H1 (cell line): ENCODE results near the gene DHRS3. TPM values are rescaled to one million over a fixed set of nuclear protein-coding genes. Genes with fewer than 3 reads are reported as not detected.

Experiments used
- CTCF ChIA-PET: fragments of 300-600 bp; sonication (Branson Sonifier 250); formaldehyde crosslinking; loops from one replicate; lab custom pipeline; 2021; ENCODE audit not compliant: partially characterized antibody; lab: Charles Lee
- POLR2A ChIA-PET: fragments of 300-600 bp; sonication (Branson Sonifier 250); formaldehyde crosslinking; loops from one replicate; lab custom pipeline; 2021; ENCODE audit warnings: inconsistent platforms; ENCODE audit not compliant: partially characterized antibody; lab: Charles Lee
- DNase-seq, 2 experiments: peaks; one replicate each; pipeline versions ENCODE4 v3.0.0 to v3.0.0-alpha.2; 2010 to 2022; ENCODE audit warnings: low spot score in 2 of 2, low read depth in 1 of 2, mixed read lengths in 1 of 2
- FAIRE-seq: peaks from 2 replicates; lab custom pipeline; 2011; peaks lifted over from hg19 to GRCh38; lab: Jason Lieb, UNC
- H2AFZ ChIP-seq: 2 replicates; pipeline ENCODE4 v1.8.1; 2012; ENCODE audit warnings: low read length, inconsistent platforms
- H2AK5ac ChIP-seq: 2 replicates; pipeline ENCODE4 v1.6.1; 2013; ENCODE audit warnings: low read depth, low read length
- H2BK120ac ChIP-seq: replicated peaks from 2 replicates; pipeline ENCODE3; 2013; ENCODE audit warnings: low read depth, low read length, inconsistent platforms
- H2BK12ac ChIP-seq: 2 replicates; pipeline ENCODE4 v1.6.1; 2013; ENCODE audit warnings: low read depth, low read length
- H2BK15ac ChIP-seq: 2 replicates; pipeline ENCODE4 v1.6.1; 2013; ENCODE audit warnings: low read length
- H2BK20ac ChIP-seq: 2 replicates; pipeline ENCODE4 v1.6.1; 2013; ENCODE audit warnings: low read length
- H2BK5ac ChIP-seq: 2 replicates; pipeline ENCODE4 v1.6.1; 2013; ENCODE audit warnings: low read depth, low read length
- H3K14ac ChIP-seq: 2 replicates; pipeline ENCODE4 v1.6.1; 2013; ENCODE audit warnings: inconsistent platforms; ENCODE audit not compliant: insufficient read length
- H3K18ac ChIP-seq: 2 replicates; pipeline ENCODE4 v1.6.1; 2013; ENCODE audit warnings: low read length; ENCODE audit errors: extremely low read depth
- H3K23ac ChIP-seq: 2 replicates; pipeline ENCODE4 v1.6.1; 2013; ENCODE audit warnings: inconsistent platforms; ENCODE audit not compliant: insufficient read length
- H3K23me2 ChIP-seq: 2 replicates; pipeline ENCODE4 v1.6.1; 2013; ENCODE audit warnings: low read depth, low read length
- H3K27ac ChIP-seq: 2 replicates; pipeline ENCODE4 v1.6.1; 2011; ENCODE audit warnings: low read depth, low read length, inconsistent platforms
- H3K27me3 ChIP-seq, 4 experiments: replicated peaks in 1 of 4; 1 replicate in 1 of 4; 2 replicates in 3 of 4; pipeline versions ENCODE4 v1.6.1 to v1.8.1; 2011 to 2013; ENCODE audit warnings: low read length in 3 of 4, mild to moderate bottlenecking in 3 of 4, inconsistent platforms in 2 of 4, mixed read lengths in 2 of 4, moderate library complexity in 1 of 4; ENCODE audit not compliant: control insufficient read depth in 3 of 4, insufficient read depth in 3 of 4; ENCODE audit errors: extremely low read depth in 1 of 4
- H3K36me3 ChIP-seq, 4 experiments: 2 replicates each; pipeline versions ENCODE4 v1.6.1 to v1.8.1; 2011 to 2013; ENCODE audit warnings: mild to moderate bottlenecking in 4 of 4, low read length in 3 of 4, moderate library complexity in 2 of 4, control low read depth in 1 of 4, inconsistent platforms in 1 of 4; ENCODE audit not compliant: insufficient read depth in 4 of 4, control insufficient read depth in 2 of 4
- H3K4ac ChIP-seq: replicated peaks from 2 replicates; pipeline ENCODE3; 2013; ENCODE audit warnings: low read length, low read depth, mixed read lengths, inconsistent platforms; ENCODE audit not compliant: insufficient read length
- H3K4me1 ChIP-seq, 4 experiments: replicated peaks in 1 of 4; 1 replicate in 1 of 4; 2 replicates in 3 of 4; pipeline versions ENCODE4 v1.6.1 to v1.8.1; 2011 to 2013; ENCODE audit warnings: low read length in 3 of 4, inconsistent platforms in 2 of 4, mixed read lengths in 1 of 4; ENCODE audit not compliant: insufficient read depth in 4 of 4, control insufficient read depth in 3 of 4
- H3K4me2 ChIP-seq, 2 experiments: 2 replicates each; pipeline versions ENCODE4 v1.6.1 to v1.8.1; 2011 to 2013; ENCODE audit warnings: low read depth in 2 of 2, low read length in 2 of 2, control low read depth in 1 of 2, inconsistent platforms in 1 of 2, mild to moderate bottlenecking in 1 of 2; ENCODE audit not compliant: insufficient read depth in 1 of 2
- H3K4me3 ChIP-seq, 4 experiments: fragments of 200-600, 300-600 bp in 1 of 4; sonication (generic), shearing (Covaris generic), sonication (Bioruptor Twin) in 1 of 4; 2 replicates each; pipeline versions ENCODE4 v1.5.1 to v1.8.1; 2011 to 2016; ENCODE audit warnings: low read length in 4 of 4, low read depth in 3 of 4, control low read depth in 2 of 4, inconsistent platforms in 2 of 4, mild to moderate bottlenecking in 2 of 4, mixed read lengths in 1 of 4, moderate library complexity in 1 of 4; ENCODE audit not compliant: insufficient read depth in 2 of 4; ENCODE audit errors: extremely low read depth in 1 of 4
- H3K56ac ChIP-seq: replicated peaks from 2 replicates; pipeline ENCODE3; 2013; ENCODE audit warnings: low read depth, mild to moderate bottlenecking, mixed read lengths, low read length, inconsistent platforms; ENCODE audit not compliant: insufficient read length
- H3K79me1 ChIP-seq: 2 replicates; pipeline ENCODE4 v1.6.1; 2013; ENCODE audit warnings: low read depth, low read length, control low read depth
- H3K79me2 ChIP-seq, 2 experiments: 2 replicates each; pipeline versions ENCODE4 v1.6.1 to v1.8.1; 2012 to 2013; ENCODE audit warnings: low read length in 2 of 2, mild to moderate bottlenecking in 2 of 2, inconsistent platforms in 1 of 2; ENCODE audit not compliant: insufficient read depth in 2 of 2, control insufficient read depth in 1 of 2
- H3K9ac ChIP-seq, 4 experiments: replicated peaks in 1 of 4; 1 replicate in 1 of 4; 2 replicates in 3 of 4; pipeline versions ENCODE4 v1.6.1 to v1.8.1; 2011 to 2013; ENCODE audit warnings: low read depth in 3 of 4, low read length in 3 of 4, control low read depth in 2 of 4, mild to moderate bottlenecking in 2 of 4, moderate library complexity in 2 of 4, inconsistent platforms in 1 of 4; ENCODE audit errors: extremely low read depth in 1 of 4
- H3K9me3 ChIP-seq, 2 experiments: 2 replicates each; pipeline versions ENCODE4 v1.6.1 to v1.8.1; 2012 to 2013; ENCODE audit warnings: mild to moderate bottlenecking in 2 of 2, moderate library complexity in 2 of 2, control low read depth in 1 of 2, inconsistent platforms in 1 of 2, low read depth in 1 of 2, low read length in 1 of 2, mixed read lengths in 1 of 2; ENCODE audit not compliant: insufficient read depth in 2 of 2
- H4K20me1 ChIP-seq, 2 experiments: replicated peaks in 1 of 2; 2 replicates each; pipeline versions ENCODE3 to v1.8.1; 2011 to 2013; ENCODE audit warnings: inconsistent platforms in 2 of 2, low read length in 2 of 2, mild to moderate bottlenecking in 1 of 2; ENCODE audit not compliant: insufficient read depth in 2 of 2, control insufficient read depth in 1 of 2
- H4K5ac ChIP-seq: 2 replicates; pipeline ENCODE4 v1.6.1; 2013; ENCODE audit warnings: low read length, low read depth, mixed read lengths, inconsistent platforms; ENCODE audit not compliant: insufficient read length
- H4K8ac ChIP-seq: 2 replicates; pipeline ENCODE4 v1.8.0; 2013; ENCODE audit warnings: mild to moderate bottlenecking, moderate library complexity, low read length, inconsistent platforms; ENCODE audit not compliant: insufficient read depth; ENCODE audit errors: extremely low read depth
- H4K91ac ChIP-seq: replicated peaks from 2 replicates; pipeline ENCODE3; 2013; ENCODE audit warnings: low read length, mixed read lengths, inconsistent platforms; ENCODE audit not compliant: insufficient read length
- CHD2 ChIP-seq: IDR thresholded peaks from 2 replicates; pipeline ENCODE4 v1.6.1; 2012; ENCODE audit warnings: low read length, improper control_type of control experiment
- HDAC6 ChIP-seq: IDR thresholded peaks from one replicate; pipeline ENCODE4 v1.7.1; 2012; ENCODE audit warnings: low read depth, mild to moderate bottlenecking, inconsistent platforms, low read length, moderate library complexity
- KDM1A ChIP-seq: fragments of 200-600, 300-600 bp; sonication (generic); IDR thresholded peaks from 2 replicates; pipeline ENCODE4 v1.7.1; 2016; ENCODE audit warnings: mild to moderate bottlenecking, low read length, borderline replicate concordance
- MAFK ChIP-seq: IDR thresholded peaks from 2 replicates; pipeline ENCODE4 v1.6.1; 2012; ENCODE audit warnings: low read depth, mild to moderate bottlenecking, improper control_type of control experiment, low read length
- POLR2AphosphoS5 ChIP-seq: IDR thresholded peaks from 2 replicates; pipeline ENCODE4 v1.6.1; 2011; ENCODE audit warnings: low read depth, low read length
- TCF12 ChIP-seq: IDR thresholded peaks from 2 replicates; pipeline ENCODE4 v1.6.1; 2011; ENCODE audit warnings: low read depth, mild to moderate bottlenecking, low read length
- WGBS, 2 experiments: shearing (Covaris generic) in 1 of 2; methylation state at CpG; one replicate each; pipeline versions ENCODE4 v1.1.6 to v1.1.7; 2013 to 2015; ENCODE audit warnings: low lambda C conversion rate in 2 of 2, mixed read lengths in 2 of 2, inconsistent platforms in 1 of 2, low coverage in 1 of 2, missing lambda C conversion rate in 1 of 2; ENCODE audit not compliant: insufficient replicate concordance in 2 of 2, insufficient coverage in 1 of 2, insufficient read length in 1 of 2; ENCODE audit errors: extremely low coverage in 1 of 2, missing lambda C conversion rate in 1 of 2; 5-methylcytosine and 5-hydroxymethylcytosine counted together
- polyA plus RNA-seq, 7 experiments: library from polyadenylated mRNA; depleted of rRNA in 3 of 7; stranded (reverse) in 5 of 7; unstranded in 2 of 7; fragments of >200 nt in 5 of 7; fragments of 200-250 nt in 2 of 7; gene quantifications; 1 replicate in 5 of 7; 2 replicates in 1 of 7; 4 replicates in 1 of 7; pipeline versions ENCODE4 v1.2.1 to v1.2.3, GENCODE V29; 2011 to 2013; ENCODE audit warnings: missing spikeins in 2 of 7, mixed read lengths in 2 of 7
- total RNA-seq: library from RNA; stranded (reverse); fragmentation: NEBNext Ultra II Directional; extraction: Animal tissue kit (Norgen Biotek cat#: 25700); gene quantifications from 2 replicates; pipeline ENCODE4 v1.2.1, GENCODE V29; 2021

DHRS3 gene
- total and polyA plus RNA-seq, 2 of the 8 experiments (the other 6 are each of a cell fraction or from before 2014, with no cell fraction given) = 32.5 to 36.4 TPM

- Histone ChIP-seq H4K91ac (no peak overlapping the region), H3K79me2 (peaks cover 0 to 59% of the 10 kb centered on the region in 2 experiments; a peak in 2 of 4 replicates), H2BK20ac (no peak overlapping the region), H3K4me3 (no peak overlapping the region), H3K9me3 (no peaks in the 10 kb centered on the region), H3K4ac (no peak overlapping the region), H3K18ac (no peak overlapping the region), H2BK5ac (no peak overlapping the region), H3K23ac (no peak overlapping the region), H3K36me3 (peaks cover 0 to 6% (median 0%) of the 10 kb centered on the region in 4 experiments; a peak in 1 of 8 replicates), H3K27me3 (peaks cover 0 to 2% (median 0%) of the 10 kb centered on the region in 4 experiments; a peak in 1 of 7 replicates), H2BK120ac (no peak overlapping the region), H3K56ac (no peak overlapping the region), H3K14ac (no peak overlapping the region), H3K4me2 (no peak overlapping the region), H2AK5ac (no peak overlapping the region), H4K8ac (no peak overlapping the region), H4K5ac (no peak overlapping the region), H2BK12ac (no peak overlapping the region), H3K9ac (no peak overlapping the region), H3K27ac (no peak overlapping the region), H4K20me1 (peaks cover 27 to 32% of the 10 kb centered on the region in 2 experiments), H3K23me2 (peaks cover 9% of the 10 kb centered on the region; the same call in 1 of the 2 replicates), H2AFZ (no peak overlapping the region), H3K79me1 (peaks cover 4% of the 10 kb centered on the region), H3K4me1 (peaks cover 13 to 33% (median 18%) of the 10 kb centered on the region in 4 experiments), H2BK15ac (no peak overlapping the region)
- 72% methylated on average over 5 of the region's 5 CpGs; no CpG with 5 or more reads in 1 of the 2 experiments for WGBS, 2 experiments
- ChIA-PET CTCF (interaction anchor here (1.9 to 9.4 kb wide), 2 partner anchors 12 to 19 kb away, joined by 5 to 130 read pairs; partner anchors contain the start of gene DHRS3), POLR2A (interaction anchor here (1.7 to 7.3 kb wide), 2 partner anchors 17 to 118 kb away, joined by 3 to 107 read pairs; partner anchors contain the start of gene DHRS3)
- TF ChIP-seq POLR2AphosphoS5 = no peak
- no peak for TF ChIP-seq CHD2
- no peak for TF ChIP-seq MAFK
- TF ChIP-seq TCF12 = no peak
- peak; percentile 55; the same call in 1 of the 2 replicates for TF ChIP-seq KDM1A
- TF ChIP-seq HDAC6 = no peak
- DNase-seq (no peak), FAIRE-seq (no peak)
These were observed 18.4 kb downstream of the DHRS3 start for GRCh38 chr1:12599657-12600056.
